KBM-7 (cell line): ENCODE data around the gene SEL1L2.

Source experiments
- DNase-seq: peaks from one replicate; pipeline ENCODE4 v3.0.0-alpha.2; 2015
- in situ Hi-C: fragments of 300-500 bp; cut with MboI; formaldehyde crosslinking; loops from 2 replicates; pipeline ENCODE4 v1.14.3; 2020; ENCODE audit warnings: low sequenced_read_pairs, low pct_unique_long_range_greater_than_20kb, mixed read lengths

Gene SEL1L2

GRCh38 chr20:13839421-13840092, 150.9 kb downstream of the SEL1L2 start:
- in situ Hi-C loops, result no loop called here
- no peak for DNase-seq

- in situ Hi-C loops, result no loop called here
- no peak for DNase-seq
These were observed 151.8 kb downstream of the SEL1L2 start for GRCh38 chr20:13838664-13839063.

- in situ Hi-C loops, result no loop called here
- DNase-seq, result no peak
These were observed 158.9 kb downstream of the SEL1L2 start for GRCh38 chr20:13831476-13831875.

GRCh38 chr20:13825465-13825864, 164.9 kb downstream of the SEL1L2 start:
- DNase-seq, result no peak
- in situ Hi-C loops, result no loop called here

GRCh38 chr20:13824459-13824858, 166.0 kb downstream of the SEL1L2 start:
- in situ Hi-C loops, result no loop called here
- DNase-seq, result no peak

GRCh38 chr20:13822459-13822858, 168.0 kb downstream of the SEL1L2 start:
- no peak for DNase-seq
- in situ Hi-C loops, result no loop called here

- DNase-seq, result no peak
- in situ Hi-C loops, result no loop called here
These were observed 168.5 kb downstream of the SEL1L2 start for GRCh38 chr20:13821876-13822275.

- in situ Hi-C loops, result no loop called here
- DNase-seq, result peak; percentile 76
These were observed 170.3 kb downstream of the SEL1L2 start for GRCh38 chr20:13819885-13820645.

- DNase-seq, result no peak
- in situ Hi-C loops, result no loop called here
These were observed 173.1 kb downstream of the SEL1L2 start for GRCh38 chr20:13817342-13817741.

- DNase-seq, result no peak
These were observed 173.7 kb downstream of the SEL1L2 start for GRCh38 chr20:13816757-13817156.

GRCh38 chr20:13814672-13815071, 175.7 kb downstream of the SEL1L2 start:
- in situ Hi-C loops, result no loop called here
- DNase-seq, result no peak

More at GRCh38 chr20:13816757-13817156, 173.7 kb downstream of the SEL1L2 start:
- in situ Hi-C loops, result no loop called here

GRCh38 chr20:13813910-13814309, 176.5 kb downstream of the SEL1L2 start:
- DNase-seq, result no peak

GRCh38 chr20:13810446-13810845, 180.0 kb downstream of the SEL1L2 start:
- DNase-seq, result no peak
- in situ Hi-C loops, result no loop called here

More at GRCh38 chr20:13813910-13814309, 176.5 kb downstream of the SEL1L2 start:
- in situ Hi-C loops, result no loop called here

- in situ Hi-C loops, result no loop called here
- DNase-seq, result no peak
These were observed 180.6 kb downstream of the SEL1L2 start for GRCh38 chr20:13809855-13810254.

- in situ Hi-C loops, result no loop called here
These were observed 181.0 kb downstream of the SEL1L2 start for GRCh38 chr20:13809373-13809772.

GRCh38 chr20:13800728-13801134, 189.7 kb downstream of the SEL1L2 start:
- in situ Hi-C loops, result no loop called here
- peak; percentile 27 for DNase-seq

More at GRCh38 chr20:13809373-13809772, 181.0 kb downstream of the SEL1L2 start:
- no peak for DNase-seq

GRCh38 chr20:13799974-13800373, 190.4 kb downstream of the SEL1L2 start:
- in situ Hi-C loops, result no loop called here
- no peak for DNase-seq
